A549 (cell line): ENCODE data around the gene PIGK.

ENCODE experiments used
- CHD2 ChIP-seq: fragments of 150-350 bp; IDR thresholded peaks from 2 replicates; pipeline ENCODE4 v1.6.1; 2014; ENCODE audit warnings: low read length; ENCODE audit not compliant: partially characterized antibody
- CTCF ChIP-seq: fragments of >200 bp; sonication (Bioruptor Twin); formaldehyde crosslinking; IDR thresholded peaks from 3 replicates; pipeline ENCODE4 v1.5.1; 2016
- NR3C1 ChIP-seq: fragments of >200 bp; sonication (Bioruptor Twin); formaldehyde crosslinking; IDR thresholded peaks from 3 replicates; pipeline ENCODE4 v1.6.1; 2017
- POLR2A ChIP-seq: IDR thresholded peaks from 2 replicates; pipeline ENCODE4 v1.6.1; 2012; ENCODE audit warnings: mild to moderate bottlenecking, low read length
- RAD21 ChIP-seq, 2 experiments: fragments of >200 bp in 1 of 2; sonication (Bioruptor Twin) in 1 of 2; formaldehyde crosslinking in 1 of 2; IDR thresholded peaks in 1 of 2; conservative IDR thresholded peaks in 1 of 2; 2 replicates in 1 of 2; 3 replicates in 1 of 2; pipeline ENCODE4 v1.6.1; 2012 to 2018; ENCODE audit warnings: inconsistent platforms in 1 of 2
- RCOR1 ChIP-seq: fragments of 150-350 bp; IDR thresholded peaks from 2 replicates; pipeline ENCODE4 v1.6.1; 2014; ENCODE audit warnings: antibody characterized with exemption, low read length, low read depth
- RNF2 ChIP-seq: fragments of 200-600 bp; sonication (generic); IDR thresholded peaks from 2 replicates; pipeline ENCODE4 v1.6.1; 2016; ENCODE audit warnings: low read depth, mild to moderate bottlenecking, antibody characterized with exemption, moderate library complexity, borderline replicate concordance
- USF2 ChIP-seq: fragments of 450-650 bp; IDR thresholded peaks from 2 replicates; pipeline ENCODE4 v1.6.1; 2014; ENCODE audit warnings: antibody characterized with exemption
- ZC3H11A ChIP-seq: fragments of 450-650 bp; IDR thresholded peaks from 2 replicates; pipeline ENCODE4 v1.6.1; 2014; ENCODE audit warnings: antibody characterized with exemption, mild to moderate bottlenecking
- ZFP36 ChIP-seq: fragments of 450-650 bp; IDR thresholded peaks from 2 replicates; pipeline ENCODE4 v1.6.1; 2014; ENCODE audit warnings: borderline replicate concordance; ENCODE audit not compliant: partially characterized antibody
- TF ChIP-seq, protein P1 (sequence below): fragments of 200-600 bp; sonication (generic); IDR thresholded peaks from 2 replicates; pipeline ENCODE4 v1.6.1; 2016; ENCODE audit warnings: antibody characterized with exemption, mild to moderate bottlenecking, moderate library complexity
- TF ChIP-seq, protein P2 (sequence below): IDR thresholded peaks from 2 replicates; pipeline ENCODE4 v1.6.1; 2012

DNA sequence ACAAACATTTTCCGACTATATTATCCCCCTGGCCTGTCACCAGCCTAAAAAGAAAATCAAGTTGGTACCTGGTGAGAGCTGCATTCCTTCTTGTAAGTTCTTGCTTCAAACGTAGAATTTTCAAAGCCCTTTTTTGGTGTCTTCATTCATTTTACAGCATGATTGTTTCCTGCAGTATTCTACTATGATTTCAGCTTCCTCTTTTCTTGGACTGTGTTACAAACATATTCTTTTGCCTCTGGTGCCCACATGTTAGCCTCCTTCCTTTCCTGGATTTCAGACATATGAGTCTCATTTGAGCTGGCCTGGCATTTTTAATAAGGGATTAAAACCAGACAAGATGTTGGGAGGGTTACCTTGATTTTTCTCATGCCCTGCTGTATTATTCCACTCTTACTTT lies 142.5 kb downstream of the PIGK start:
- TF ChIP-seq CTCF (no peak), ZFP36 (no peak), RNF2 (no peak), POLR2A (no peak), USF2 (no peak), RCOR1 (no peak), RAD21 (conservative IDR thresholded peaks at IDR 0.05 in 1 of 2, IDR thresholded peaks at IDR 0.05 in 1 of 2) (no peak), CHD2 (no peak), NR3C1 (no peak), ZC3H11A (no peak)
- TF ChIP-seq, protein P1, sequence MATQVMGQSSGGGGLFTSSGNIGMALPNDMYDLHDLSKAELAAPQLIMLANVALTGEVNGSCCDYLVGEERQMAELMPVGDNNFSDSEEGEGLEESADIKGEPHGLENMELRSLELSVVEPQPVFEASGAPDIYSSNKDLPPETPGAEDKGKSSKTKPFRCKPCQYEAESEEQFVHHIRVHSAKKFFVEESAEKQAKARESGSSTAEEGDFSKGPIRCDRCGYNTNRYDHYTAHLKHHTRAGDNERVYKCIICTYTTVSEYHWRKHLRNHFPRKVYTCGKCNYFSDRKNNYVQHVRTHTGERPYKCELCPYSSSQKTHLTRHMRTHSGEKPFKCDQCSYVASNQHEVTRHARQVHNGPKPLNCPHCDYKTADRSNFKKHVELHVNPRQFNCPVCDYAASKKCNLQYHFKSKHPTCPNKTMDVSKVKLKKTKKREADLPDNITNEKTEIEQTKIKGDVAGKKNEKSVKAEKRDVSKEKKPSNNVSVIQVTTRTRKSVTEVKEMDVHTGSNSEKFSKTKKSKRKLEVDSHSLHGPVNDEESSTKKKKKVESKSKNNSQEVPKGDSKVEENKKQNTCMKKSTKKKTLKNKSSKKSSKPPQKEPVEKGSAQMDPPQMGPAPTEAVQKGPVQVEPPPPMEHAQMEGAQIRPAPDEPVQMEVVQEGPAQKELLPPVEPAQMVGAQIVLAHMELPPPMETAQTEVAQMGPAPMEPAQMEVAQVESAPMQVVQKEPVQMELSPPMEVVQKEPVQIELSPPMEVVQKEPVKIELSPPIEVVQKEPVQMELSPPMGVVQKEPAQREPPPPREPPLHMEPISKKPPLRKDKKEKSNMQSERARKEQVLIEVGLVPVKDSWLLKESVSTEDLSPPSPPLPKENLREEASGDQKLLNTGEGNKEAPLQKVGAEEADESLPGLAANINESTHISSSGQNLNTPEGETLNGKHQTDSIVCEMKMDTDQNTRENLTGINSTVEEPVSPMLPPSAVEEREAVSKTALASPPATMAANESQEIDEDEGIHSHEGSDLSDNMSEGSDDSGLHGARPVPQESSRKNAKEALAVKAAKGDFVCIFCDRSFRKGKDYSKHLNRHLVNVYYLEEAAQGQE, result no peak
- TF ChIP-seq, protein P2, sequence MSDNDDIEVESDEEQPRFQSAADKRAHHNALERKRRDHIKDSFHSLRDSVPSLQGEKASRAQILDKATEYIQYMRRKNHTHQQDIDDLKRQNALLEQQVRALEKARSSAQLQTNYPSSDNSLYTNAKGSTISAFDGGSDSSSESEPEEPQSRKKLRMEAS, result no peak
